Right atrium auricular region (tissue), 2 donors: ENCODE measurements around the gene BRSK1. TPM values are rescaled to one million over a fixed set of nuclear protein-coding genes. Genes with fewer than 3 reads are reported as not detected.

Experiments used
- DNase-seq: peaks from one replicate; pipeline ENCODE4 v3.0.0-alpha.2; 2019; ENCODE audit warnings: low spot score
- H3K27ac ChIP-seq, 2 donors: fragments of 200-600 bp; sonication (generic); 1 replicate in 1 of 2; 2 replicates in 1 of 2; pipeline ENCODE4 v1.5.1; 2016 to 2019
- H3K27me3 ChIP-seq, 2 donors: fragments of 200-600 bp; sonication (generic); one replicate each; pipeline versions ENCODE4 v1.5.1 to v1.6.0; 2017 to 2019
- H3K36me3 ChIP-seq: fragments of 200-600 bp; sonication (generic); one replicate; pipeline ENCODE4 v1.5.1; 2016
- H3K4me1 ChIP-seq, 2 donors: fragments of 200-600 bp; sonication (generic); one replicate each; pipeline versions ENCODE4 v1.5.1 to v1.6.0; 2017 to 2019
- H3K4me3 ChIP-seq, 2 donors: fragments of 200-600 bp; sonication (generic); 1 replicate in 1 of 2; 2 replicates in 1 of 2; pipeline ENCODE4 v1.5.1; 2017 to 2019; ENCODE audit warnings: mild to moderate bottlenecking in 1 of 2, moderate library complexity in 1 of 2
- H3K9me3 ChIP-seq, 2 donors: fragments of 200-600 bp; sonication (generic); one replicate each; pipeline ENCODE4 v1.5.1; 2019
- total RNA-seq, 2 donors: library from RNA; depleted of rRNA; stranded (reverse); fragments of >200 nt; gene quantifications; one replicate each; pipeline ENCODE4 v1.1.0, GENCODE V29; 2016
- TF ChIP-seq, protein P1 (sequence below), 2 donors: fragments of 200-600 bp; sonication (generic); IDR thresholded peaks; one replicate each; pipeline ENCODE4 v1.5.1; 2019; ENCODE audit warnings: antibody characterized with exemption in 2 of 2

Gene BRSK1
- total RNA-seq, 2 donors from 2014 or later = 5.6 to 15.6 TPM

DNA sequence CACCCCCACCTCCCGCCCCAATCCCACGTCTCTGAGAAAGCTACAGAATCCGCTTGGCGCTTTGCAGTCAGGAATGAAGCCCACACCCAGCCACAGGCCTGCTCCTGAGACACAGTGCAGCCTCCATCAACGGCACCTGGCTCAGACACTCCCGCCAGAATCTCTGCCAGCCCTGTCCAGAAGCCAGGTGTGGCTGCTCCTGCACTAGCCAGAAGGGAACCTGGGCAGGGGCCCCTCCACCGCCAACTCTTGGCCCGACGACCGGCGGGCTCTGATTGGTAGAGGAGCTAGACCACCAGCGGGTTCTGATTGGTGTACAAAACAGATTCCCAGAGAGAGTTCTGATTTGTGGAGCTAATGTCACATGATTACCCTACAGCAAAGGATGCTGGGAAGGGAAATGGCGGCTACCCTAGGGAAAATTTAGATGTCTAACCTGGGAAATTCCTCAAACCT is 22.1 kb upstream of the BRSK1 start:
- Histone ChIP-seq H3K27me3 (no peaks in the 10 kb centered on the region), H3K9me3 (no peaks in the 10 kb centered on the region), H3K27ac (no peak overlapping the region), H3K4me3 (no peak overlapping the region), H3K36me3 (no peaks in the 10 kb centered on the region), H3K4me1 (peaks cover 3 to 22% of the 10 kb centered on the region in 2 donors)
- DNase-seq = no peak
- TF ChIP-seq, protein P1, sequence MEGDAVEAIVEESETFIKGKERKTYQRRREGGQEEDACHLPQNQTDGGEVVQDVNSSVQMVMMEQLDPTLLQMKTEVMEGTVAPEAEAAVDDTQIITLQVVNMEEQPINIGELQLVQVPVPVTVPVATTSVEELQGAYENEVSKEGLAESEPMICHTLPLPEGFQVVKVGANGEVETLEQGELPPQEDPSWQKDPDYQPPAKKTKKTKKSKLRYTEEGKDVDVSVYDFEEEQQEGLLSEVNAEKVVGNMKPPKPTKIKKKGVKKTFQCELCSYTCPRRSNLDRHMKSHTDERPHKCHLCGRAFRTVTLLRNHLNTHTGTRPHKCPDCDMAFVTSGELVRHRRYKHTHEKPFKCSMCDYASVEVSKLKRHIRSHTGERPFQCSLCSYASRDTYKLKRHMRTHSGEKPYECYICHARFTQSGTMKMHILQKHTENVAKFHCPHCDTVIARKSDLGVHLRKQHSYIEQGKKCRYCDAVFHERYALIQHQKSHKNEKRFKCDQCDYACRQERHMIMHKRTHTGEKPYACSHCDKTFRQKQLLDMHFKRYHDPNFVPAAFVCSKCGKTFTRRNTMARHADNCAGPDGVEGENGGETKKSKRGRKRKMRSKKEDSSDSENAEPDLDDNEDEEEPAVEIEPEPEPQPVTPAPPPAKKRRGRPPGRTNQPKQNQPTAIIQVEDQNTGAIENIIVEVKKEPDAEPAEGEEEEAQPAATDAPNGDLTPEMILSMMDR (IDR thresholded peaks at IDR 0.05) = no peak

DNA sequence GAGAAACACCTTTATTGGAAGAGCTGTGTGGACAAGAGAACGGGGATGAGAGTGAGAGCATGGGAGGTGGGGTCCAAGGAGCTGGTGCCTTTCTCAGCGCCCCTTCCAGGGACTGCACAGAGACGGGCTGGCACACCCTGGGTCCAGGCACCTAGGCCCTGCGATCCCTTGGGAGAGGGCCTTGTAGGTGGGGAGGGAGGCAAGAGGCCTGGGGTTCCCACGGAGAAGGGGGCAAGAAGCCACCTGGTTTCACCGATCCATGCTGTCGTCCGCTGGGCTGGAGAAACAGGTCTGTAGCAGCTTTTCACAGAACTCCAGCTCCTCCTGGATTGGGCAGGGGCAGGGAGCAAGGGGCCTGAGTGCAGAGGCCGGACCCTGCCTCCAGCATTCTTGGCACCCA is 21.4 kb upstream of the BRSK1 start:
- no peak for DNase-seq
- no peak overlapping the region for H3K4me3 ChIP-seq
- TF ChIP-seq, protein P1 (IDR thresholded peaks at IDR 0.05) = no peak
- H3K27me3 ChIP-seq = no peaks in the 10 kb centered on the region
- H3K27ac ChIP-seq = no peak overlapping the region
- peaks cover 3 to 15% of the 10 kb centered on the region in 2 donors for H3K4me1 ChIP-seq
- H3K36me3 ChIP-seq = no peaks in the 10 kb centered on the region
- H3K9me3 ChIP-seq = no peaks in the 10 kb centered on the region

DNA sequence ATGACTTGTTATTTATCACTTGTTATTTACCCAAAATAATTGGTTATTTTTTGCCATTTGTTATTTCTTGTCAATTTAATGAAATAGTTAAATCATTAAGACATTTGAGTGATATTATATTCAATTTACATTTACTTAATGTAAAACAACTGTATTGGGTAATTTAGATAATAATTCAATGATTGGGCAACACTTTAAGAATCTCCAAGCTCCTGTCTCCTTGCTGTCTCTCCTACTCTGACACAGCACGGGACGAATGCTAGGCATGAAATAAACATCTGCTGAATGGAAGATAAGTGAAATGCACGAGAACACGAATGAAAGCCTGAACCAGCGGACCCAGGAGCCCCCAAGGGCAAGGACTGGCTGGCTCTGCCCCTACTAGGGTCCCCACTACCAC is 19.3 kb upstream of the BRSK1 start:
- H3K36me3 ChIP-seq = no peaks in the 10 kb centered on the region
- H3K4me1 ChIP-seq = peaks cover 0 to 5% of the 10 kb centered on the region in 2 donors
- no peaks in the 10 kb centered on the region for H3K9me3 ChIP-seq
- H3K27me3 ChIP-seq = no peaks in the 10 kb centered on the region
- TF ChIP-seq, protein P1 (IDR thresholded peaks at IDR 0.05) = no peak
- no peak overlapping the region for H3K4me3 ChIP-seq
- no peak overlapping the region for H3K27ac ChIP-seq
- DNase-seq = no peak

- H3K9me3 ChIP-seq = no peaks in the 10 kb centered on the region
- H3K4me3 ChIP-seq = no peak overlapping the region
- no peak for DNase-seq
- H3K27ac ChIP-seq = no peak overlapping the region
- H3K36me3 ChIP-seq = no peaks in the 10 kb centered on the region
- TF ChIP-seq, protein P1 (IDR thresholded peaks at IDR 0.05) = no peak
- no peaks in the 10 kb centered on the region for H3K27me3 ChIP-seq
- H3K4me1 ChIP-seq = no peaks in the 10 kb centered on the region
Observed at GRCh38 chr19:55265173-55265572, 18.6 kb upstream of the BRSK1 start.

DNA sequence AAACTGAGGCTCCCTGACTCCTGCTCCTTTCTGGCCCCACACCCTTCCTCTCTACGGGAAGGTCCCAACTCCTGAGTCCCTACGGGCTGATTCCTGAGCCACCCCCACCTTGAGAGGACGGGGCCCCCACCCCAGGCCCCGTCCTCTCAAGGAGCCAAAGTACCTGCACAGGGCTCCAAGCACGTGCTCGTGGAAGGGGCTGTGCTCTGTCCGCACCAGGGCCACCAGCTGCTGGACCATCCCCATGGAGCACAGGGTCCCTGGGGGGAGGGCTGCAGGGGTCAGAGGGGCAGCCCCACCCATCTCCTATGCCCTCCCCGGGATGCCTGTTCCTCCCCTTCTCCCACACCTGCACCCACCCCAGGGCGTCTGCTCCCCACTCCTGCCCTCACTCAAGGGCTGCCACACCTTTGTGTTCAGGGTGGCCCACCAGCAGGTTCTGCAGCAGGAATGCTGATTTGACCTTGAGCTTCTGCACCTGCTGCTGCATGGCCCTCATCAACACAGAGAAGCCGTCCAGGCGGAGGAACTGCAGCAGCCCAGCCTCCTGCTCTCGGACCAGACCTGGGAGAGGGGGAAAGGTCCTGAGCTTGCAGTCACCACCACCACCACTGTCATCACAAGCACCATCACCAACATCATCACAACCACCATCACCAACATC is 17.9 kb upstream of the BRSK1 start:
- Histone ChIP-seq H3K27ac (no peak overlapping the region), H3K27me3 (no peaks in the 10 kb centered on the region), H3K36me3 (no peaks in the 10 kb centered on the region), H3K9me3 (no peaks in the 10 kb centered on the region), H3K4me1 (no peaks in the 10 kb centered on the region), H3K4me3 (no peak overlapping the region)
- TF ChIP-seq, protein P1 (IDR thresholded peaks at IDR 0.05) = no peak
- no peak for DNase-seq

DNA sequence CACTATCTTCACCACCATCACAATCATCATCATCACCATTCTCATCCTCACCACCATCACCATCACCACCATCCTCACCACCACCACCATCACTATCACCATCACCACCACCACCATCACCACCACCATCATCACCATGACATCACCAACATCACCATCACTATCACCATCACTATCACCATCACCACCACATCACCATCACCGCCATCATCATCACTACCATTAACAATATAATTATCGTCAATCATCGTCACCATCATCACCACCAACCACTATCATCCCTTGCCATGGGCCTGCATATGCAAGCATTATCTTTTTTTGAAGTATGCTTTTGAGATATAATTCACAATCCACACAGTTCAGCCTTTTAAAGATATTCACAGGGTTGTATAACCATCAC is 17.4 kb upstream of the BRSK1 start:
- no peak overlapping the region for H3K27ac ChIP-seq
- no peaks in the 10 kb centered on the region for H3K9me3 ChIP-seq
- H3K4me3 ChIP-seq = no peak overlapping the region
- H3K4me1 ChIP-seq = no peaks in the 10 kb centered on the region
- no peak for DNase-seq
- no peaks in the 10 kb centered on the region for H3K36me3 ChIP-seq
- TF ChIP-seq, protein P1 (IDR thresholded peaks at IDR 0.05) = no peak
- no peaks in the 10 kb centered on the region for H3K27me3 ChIP-seq
